ENCODE data around the gene NQO2.

The NQO2 gene, protein sequence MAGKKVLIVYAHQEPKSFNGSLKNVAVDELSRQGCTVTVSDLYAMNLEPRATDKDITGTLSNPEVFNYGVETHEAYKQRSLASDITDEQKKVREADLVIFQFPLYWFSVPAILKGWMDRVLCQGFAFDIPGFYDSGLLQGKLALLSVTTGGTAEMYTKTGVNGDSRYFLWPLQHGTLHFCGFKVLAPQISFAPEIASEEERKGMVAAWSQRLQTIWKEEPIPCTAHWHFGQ

DNA sequence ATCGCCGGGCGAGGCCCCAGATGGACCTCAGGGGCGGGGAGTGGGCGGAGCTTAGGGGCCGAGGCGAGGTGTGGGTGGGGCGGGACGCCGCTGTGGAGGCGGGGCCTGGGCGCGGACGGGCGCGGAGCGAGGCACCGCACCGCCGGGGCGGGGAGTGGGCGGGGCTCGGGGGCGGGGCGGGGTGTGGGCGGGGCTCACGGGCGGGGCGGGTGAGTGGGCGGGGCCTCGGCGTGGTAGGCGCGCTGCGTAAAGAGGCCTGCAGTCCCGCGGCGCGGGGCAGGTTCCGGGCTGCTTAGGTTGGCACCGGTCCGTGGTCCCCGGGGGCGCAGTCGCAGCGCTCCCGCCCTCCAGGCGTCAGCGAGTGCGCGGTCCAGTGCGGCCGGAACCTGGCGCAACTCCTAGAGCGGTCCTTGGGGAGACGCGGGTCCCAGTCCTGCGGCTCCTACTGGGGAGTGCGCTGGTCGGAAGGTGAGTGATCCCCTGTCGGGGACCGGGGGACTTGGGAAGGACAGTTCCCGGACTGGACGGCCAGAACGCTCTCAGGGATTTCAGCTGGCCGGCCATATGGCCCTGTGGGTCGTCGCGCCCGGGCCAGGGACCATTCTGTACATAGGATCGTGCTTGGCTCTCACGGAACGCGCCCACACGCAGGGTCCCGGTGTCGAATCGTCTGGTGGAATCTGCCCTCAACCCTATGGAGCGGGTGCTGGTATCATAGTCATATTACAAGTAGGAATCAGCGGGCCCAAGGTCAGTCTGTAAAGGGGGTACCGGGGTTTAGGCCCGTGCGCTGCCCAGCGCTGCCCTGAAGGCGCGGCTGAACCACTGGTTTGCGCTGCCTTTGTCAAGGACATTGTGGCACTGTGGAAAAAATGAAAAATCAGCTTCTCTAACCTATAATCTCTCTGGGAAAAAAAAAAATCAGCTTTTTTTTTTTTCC lies at the start of gene NQO2:
Gene NQO2, plus strand, starts transcription at position 277 of the 940 bp plus-strand sequence. CDS start 6,659 bp downstream, outside the sequence.
- Histone ChIP-seq H3K27ac (ENCODE audit: low read length) (no peak within 1 kb of the TSS), H3K4me3 (ENCODE audit: low read length) (peak within 1 kb of the TSS; percentile 78)
- WGBS (ENCODE audit: insufficient coverage, insufficient read length) = no CpG with 5 or more reads among the region's 87 CpGs

DNA sequence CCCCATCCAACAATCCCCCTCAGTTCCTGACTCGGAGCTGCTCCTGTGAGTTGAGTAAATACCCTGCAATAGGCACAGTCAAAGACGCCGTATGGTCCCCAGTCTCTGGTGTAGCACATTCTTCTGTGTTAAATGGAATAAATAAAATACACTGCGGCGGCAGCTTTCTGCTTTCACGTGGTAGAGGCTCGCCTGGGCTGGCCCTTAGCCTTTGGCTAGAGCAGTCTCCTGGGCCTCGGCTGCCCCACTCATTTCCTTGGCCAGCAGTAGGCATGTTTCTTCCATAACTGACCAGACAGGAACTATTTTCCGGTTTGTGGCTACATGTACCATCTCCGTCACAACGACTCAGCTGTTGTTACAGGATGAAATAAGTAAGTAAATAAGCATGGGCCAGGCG lies 49.0 kb upstream of the NQO2 start:
- no peak overlapping the region for H3K4me3 ChIP-seq (ENCODE audit: low read length)
- H3K9me3 ChIP-seq (ENCODE audit: control insufficient read depth, insufficient read depth, low read length) = no peaks in the 10 kb centered on the region
- no peak for DNase-seq (ENCODE audit: low read depth, low spot score)
- peaks cover 2% of the 10 kb centered on the region; the same call in 1 of the 2 replicates for H3K4me1 ChIP-seq (ENCODE audit: control insufficient read depth, insufficient read depth, low read length)
- WGBS (ENCODE audit: insufficient coverage, insufficient read length) = no CpG with 5 or more reads among the region's 12 CpGs
- peaks cover 5% of the 10 kb centered on the region for H3K36me3 ChIP-seq (ENCODE audit: control insufficient read depth, insufficient read depth, low read length)
- H3K27ac ChIP-seq (ENCODE audit: low read length) = no peak overlapping the region
- H3K27me3 ChIP-seq (ENCODE audit: control insufficient read depth, insufficient read depth, low read length) = no peaks in the 10 kb centered on the region

More for the DNA sequence above, at the start of gene NQO2:
- H3K9me3 ChIP-seq (ENCODE audit: control insufficient read depth, insufficient read depth, low read length) = no peaks in the 10 kb centered on the region
- 0 out of 2 replicates have a peak, but pooled peaks cover 2% of the 10 kb centered on the region for H3K4me1 ChIP-seq (ENCODE audit: control insufficient read depth, insufficient read depth, low read length)
- H3K27me3 ChIP-seq (ENCODE audit: control insufficient read depth, insufficient read depth, low read length) = no peaks in the 10 kb centered on the region
- no peaks in the 10 kb centered on the region for H3K36me3 ChIP-seq (ENCODE audit: control insufficient read depth, insufficient read depth, low read length)
- peak; percentile 64 for DNase-seq (ENCODE audit: low read depth, low spot score)

DNA sequence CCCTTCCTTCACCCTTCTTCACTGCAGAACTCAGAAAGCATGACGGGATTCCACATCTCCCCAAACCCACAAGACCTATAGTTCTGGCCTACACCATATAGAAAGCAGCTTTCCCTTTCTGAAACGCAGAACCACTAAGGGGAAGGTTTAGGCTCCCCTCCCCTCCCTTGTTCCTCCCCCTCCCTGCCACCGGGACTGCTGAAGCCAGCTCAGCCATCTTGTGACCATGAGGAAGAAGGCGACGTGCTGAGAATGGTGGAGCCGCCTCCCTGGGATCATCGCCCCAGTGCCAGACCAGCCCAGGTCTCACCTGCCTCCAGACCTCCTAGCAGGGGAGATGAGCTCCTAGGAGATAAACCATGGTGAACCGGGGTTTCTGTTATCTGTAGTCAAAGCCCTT lies 48.0 kb upstream of the NQO2 start:
- WGBS (ENCODE audit: insufficient coverage, insufficient read length) = no CpG with 5 or more reads among the region's 8 CpGs
- no peak overlapping the region for H3K27ac ChIP-seq (ENCODE audit: low read length)
- H3K9me3 ChIP-seq (ENCODE audit: control insufficient read depth, insufficient read depth, low read length) = no peaks in the 10 kb centered on the region
- no peaks in the 10 kb centered on the region for H3K27me3 ChIP-seq (ENCODE audit: control insufficient read depth, insufficient read depth, low read length)
- H3K4me3 ChIP-seq (ENCODE audit: low read length) = no peak overlapping the region
- DNase-seq (ENCODE audit: low read depth, low spot score) = no peak
- peaks cover 5% of the 10 kb centered on the region for H3K36me3 ChIP-seq (ENCODE audit: control insufficient read depth, insufficient read depth, low read length)
- H3K4me1 ChIP-seq (ENCODE audit: control insufficient read depth, insufficient read depth, low read length) = peaks cover 2% of the 10 kb centered on the region; the same call in 1 of the 2 replicates

DNA sequence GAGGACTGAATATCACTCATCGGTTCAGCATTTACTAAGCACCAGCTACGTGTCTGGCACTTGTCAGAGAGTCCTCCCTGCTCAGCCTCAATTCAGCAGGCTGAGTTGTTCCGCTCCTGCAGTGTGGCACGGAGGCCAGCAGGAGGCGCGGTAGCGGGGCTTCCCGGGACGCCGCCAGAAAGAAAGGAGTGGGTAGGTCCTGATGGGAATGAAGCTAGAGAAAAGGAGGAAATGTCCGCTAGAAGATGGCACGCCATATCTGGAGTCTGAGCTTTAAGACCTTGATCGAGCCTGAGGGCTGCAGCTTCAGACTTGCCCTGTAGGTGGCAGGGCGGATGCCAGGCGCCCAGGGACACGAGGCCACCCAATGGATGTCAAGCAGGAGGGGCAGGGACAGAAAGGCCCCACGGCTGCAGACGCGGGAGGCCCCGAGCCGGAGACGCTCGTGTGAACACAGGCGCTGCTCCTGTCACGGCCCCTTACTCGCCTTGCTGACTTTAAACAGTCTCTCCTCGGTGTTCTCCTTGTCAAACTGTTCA lies 47.1 kb upstream of the NQO2 start:
- DNase-seq (ENCODE audit: low read depth, low spot score) = peak; percentile 84
- peaks cover 2% of the 10 kb centered on the region; the same call in 1 of the 2 replicates for H3K4me1 ChIP-seq (ENCODE audit: control insufficient read depth, insufficient read depth, low read length)
- no peak overlapping the region for H3K27ac ChIP-seq (ENCODE audit: low read length)
- no peaks in the 10 kb centered on the region for H3K9me3 ChIP-seq (ENCODE audit: control insufficient read depth, insufficient read depth, low read length)
- peaks cover 5% of the 10 kb centered on the region for H3K36me3 ChIP-seq (ENCODE audit: control insufficient read depth, insufficient read depth, low read length)
- WGBS (ENCODE audit: insufficient coverage, insufficient read length) = no CpG with 5 or more reads among the region's 27 CpGs
- no peaks in the 10 kb centered on the region for H3K27me3 ChIP-seq (ENCODE audit: control insufficient read depth, insufficient read depth, low read length)
- no peak overlapping the region for H3K4me3 ChIP-seq (ENCODE audit: low read length)

DNA sequence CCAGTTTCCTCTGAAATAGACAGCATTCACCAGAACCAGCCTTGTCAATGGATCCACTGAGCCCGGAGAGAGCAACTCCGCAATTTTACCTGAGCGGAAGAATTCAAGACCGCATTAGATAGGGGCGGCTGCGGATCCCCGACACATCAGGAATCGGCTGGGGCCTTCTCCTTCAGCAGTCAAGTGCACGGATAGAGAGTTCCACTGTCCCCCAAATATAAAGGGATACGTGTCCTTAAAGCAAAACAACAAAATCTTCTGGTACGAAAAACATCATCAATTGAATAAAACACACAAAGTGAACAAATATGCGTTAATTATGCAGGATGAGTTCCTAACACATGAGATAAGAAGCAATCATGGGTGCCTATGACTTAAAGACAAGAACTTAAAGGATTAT lies 46.6 kb upstream of the NQO2 start:
- no peaks in the 10 kb centered on the region for H3K27me3 ChIP-seq (ENCODE audit: control insufficient read depth, insufficient read depth, low read length)
- no CpG with 5 or more reads among the region's 12 CpGs for WGBS (ENCODE audit: insufficient coverage, insufficient read length)
- DNase-seq (ENCODE audit: low read depth, low spot score) = no peak
- no peak overlapping the region for H3K27ac ChIP-seq (ENCODE audit: low read length)
- peaks cover 5% of the 10 kb centered on the region for H3K36me3 ChIP-seq (ENCODE audit: control insufficient read depth, insufficient read depth, low read length)
- no peaks in the 10 kb centered on the region for H3K9me3 ChIP-seq (ENCODE audit: control insufficient read depth, insufficient read depth, low read length)
- H3K4me1 ChIP-seq (ENCODE audit: control insufficient read depth, insufficient read depth, low read length) = peaks cover 2% of the 10 kb centered on the region; the same call in 1 of the 2 replicates
- no peak overlapping the region for H3K4me3 ChIP-seq (ENCODE audit: low read length)

DNA sequence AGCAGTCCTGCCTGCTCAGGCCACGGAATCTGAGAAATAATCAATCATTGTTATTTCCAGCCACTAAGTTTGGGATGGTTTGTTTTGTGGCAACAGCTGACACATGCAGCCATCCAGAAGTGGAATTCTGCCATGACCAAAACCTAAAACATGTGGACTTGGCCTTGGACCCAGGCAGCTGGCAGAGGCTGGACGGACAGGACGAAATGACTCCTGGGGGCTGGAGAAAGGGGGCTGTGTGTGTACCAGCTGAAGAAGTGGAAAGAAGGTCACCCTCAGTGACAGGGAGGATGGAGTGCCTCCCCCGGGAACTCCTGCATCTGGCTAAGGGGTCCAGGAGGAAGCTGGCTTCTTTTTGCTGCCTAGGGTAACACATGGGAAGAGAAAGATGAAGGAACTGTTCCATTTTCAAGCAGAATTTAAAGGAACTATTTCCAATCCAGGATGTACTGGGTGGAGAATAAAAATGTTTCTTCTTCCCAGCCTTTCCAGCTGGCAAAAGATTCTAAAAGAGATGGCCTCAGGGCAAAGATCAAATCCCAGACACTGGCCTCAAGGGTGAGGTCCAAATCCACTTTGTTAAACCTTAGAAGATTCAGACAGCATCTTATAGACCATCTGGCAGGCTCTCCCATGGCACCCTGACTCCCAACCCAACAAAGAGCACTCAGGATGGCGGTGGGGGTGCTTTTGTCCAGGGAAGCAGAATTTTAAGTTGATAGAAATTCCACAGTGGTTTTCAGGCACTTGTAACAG lies 42.6 kb upstream of the NQO2 start:
- WGBS (ENCODE audit: insufficient coverage, insufficient read length) = no CpG with 5 or more reads among the region's 5 CpGs
- no peaks in the 10 kb centered on the region for H3K9me3 ChIP-seq (ENCODE audit: control insufficient read depth, insufficient read depth, low read length)
- no peaks in the 10 kb centered on the region for H3K36me3 ChIP-seq (ENCODE audit: control insufficient read depth, insufficient read depth, low read length)
- no peaks in the 10 kb centered on the region for H3K27me3 ChIP-seq (ENCODE audit: control insufficient read depth, insufficient read depth, low read length)
- no peak overlapping the region for H3K4me3 ChIP-seq (ENCODE audit: low read length)
- no peak for DNase-seq (ENCODE audit: low read depth, low spot score)
- no peak overlapping the region for H3K27ac ChIP-seq (ENCODE audit: low read length)
- H3K4me1 ChIP-seq (ENCODE audit: control insufficient read depth, insufficient read depth, low read length) = peaks cover 5% of the 10 kb centered on the region; the same call in 1 of the 2 replicates

DNA sequence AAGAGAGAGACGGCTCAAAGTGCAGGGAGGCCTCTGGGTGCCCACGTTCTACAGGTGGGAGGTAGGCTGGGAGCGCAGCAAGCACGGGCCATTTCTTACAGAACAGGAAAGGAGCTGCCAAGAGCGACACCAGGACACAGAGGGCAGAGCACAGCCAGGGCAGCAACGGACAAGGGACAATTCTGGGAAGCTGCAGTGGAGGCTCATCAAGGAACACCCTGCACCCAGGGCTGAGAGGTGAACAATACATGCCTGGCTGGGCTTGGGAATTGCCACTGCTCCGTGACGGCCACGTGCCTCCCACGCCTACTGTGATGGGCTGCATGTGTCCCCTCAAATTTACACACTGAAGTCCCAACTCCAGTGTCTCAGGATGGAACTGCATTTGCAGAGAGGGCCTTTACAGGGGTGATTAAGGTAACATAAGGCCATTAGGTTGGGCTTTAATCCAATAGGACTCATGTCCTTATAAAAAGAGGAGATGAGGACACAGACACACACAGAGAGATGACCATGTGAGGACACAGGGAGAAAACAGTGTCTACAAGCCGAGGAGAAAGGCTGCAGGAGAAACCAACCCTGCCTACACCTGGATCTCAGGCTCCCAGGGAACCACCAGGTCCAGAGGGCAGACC lies 41.9 kb upstream of the NQO2 start:
- no peak overlapping the region for H3K4me3 ChIP-seq (ENCODE audit: low read length)
- DNase-seq (ENCODE audit: low read depth, low spot score) = no peak
- WGBS (ENCODE audit: insufficient coverage, insufficient read length) = no CpG with 5 or more reads among the region's 11 CpGs
- H3K4me1 ChIP-seq (ENCODE audit: control insufficient read depth, insufficient read depth, low read length) = peaks cover 5% of the 10 kb centered on the region; the same call in 1 of the 2 replicates
- no peaks in the 10 kb centered on the region for H3K9me3 ChIP-seq (ENCODE audit: control insufficient read depth, insufficient read depth, low read length)
- no peaks in the 10 kb centered on the region for H3K36me3 ChIP-seq (ENCODE audit: control insufficient read depth, insufficient read depth, low read length)
- no peaks in the 10 kb centered on the region for H3K27me3 ChIP-seq (ENCODE audit: control insufficient read depth, insufficient read depth, low read length)
- no peak overlapping the region for H3K27ac ChIP-seq (ENCODE audit: low read length)

DNA sequence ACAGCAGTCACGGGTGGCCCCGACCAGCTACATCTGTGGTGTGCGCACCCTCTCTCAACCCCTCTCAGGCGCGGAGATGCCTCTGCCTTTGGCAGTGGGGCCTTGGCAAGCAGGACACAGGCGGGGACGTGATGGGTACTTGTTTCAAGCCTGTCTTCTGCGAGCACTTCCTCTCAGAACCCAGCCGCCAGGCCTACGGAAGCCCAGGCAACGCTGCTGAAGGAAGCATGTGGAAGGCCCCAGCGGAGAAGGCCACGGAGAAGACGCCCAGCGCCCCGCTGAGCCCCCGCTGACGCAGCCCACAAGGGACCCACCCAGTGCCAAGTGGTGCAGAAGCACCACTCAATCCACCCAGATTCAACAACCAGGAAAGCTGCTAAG lies 41.4 kb upstream of the NQO2 start:
- Histone ChIP-seq H3K27me3 (ENCODE audit: control insufficient read depth, insufficient read depth, low read length) (no peaks in the 10 kb centered on the region), H3K27ac (ENCODE audit: low read length) (no peak overlapping the region), H3K9me3 (ENCODE audit: control insufficient read depth, insufficient read depth, low read length) (no peaks in the 10 kb centered on the region), H3K36me3 (ENCODE audit: control insufficient read depth, insufficient read depth, low read length) (no peaks in the 10 kb centered on the region), H3K4me3 (ENCODE audit: low read length) (no peak overlapping the region), H3K4me1 (ENCODE audit: control insufficient read depth, insufficient read depth, low read length) (peaks cover 5% of the 10 kb centered on the region; the same call in 1 of the 2 replicates)
- WGBS (ENCODE audit: insufficient coverage, insufficient read length) = no CpG with 5 or more reads among the region's 18 CpGs
- DNase-seq (ENCODE audit: low read depth, low spot score) = no peak

DNA sequence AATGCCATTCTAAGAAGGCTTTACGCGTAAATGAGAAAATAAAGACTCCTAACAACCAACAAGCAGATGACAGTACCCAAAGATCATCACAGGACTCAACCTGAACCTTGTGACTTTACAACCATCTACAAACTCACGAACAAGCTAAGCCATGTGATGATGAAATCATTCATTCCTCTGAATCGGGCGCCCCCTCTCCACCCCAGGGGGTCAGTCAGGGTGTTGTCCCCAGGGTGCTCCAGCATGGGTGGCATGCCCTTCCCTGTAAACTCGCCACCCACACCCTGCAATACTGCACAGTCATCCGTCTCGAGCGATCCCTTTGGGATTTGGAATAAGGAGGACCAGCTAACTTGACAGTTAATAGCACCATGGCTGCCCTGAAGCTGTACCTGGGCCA lies 40.9 kb upstream of the NQO2 start:
- Histone ChIP-seq H3K9me3 (ENCODE audit: control insufficient read depth, insufficient read depth, low read length) (no peaks in the 10 kb centered on the region), H3K27me3 (ENCODE audit: control insufficient read depth, insufficient read depth, low read length) (no peaks in the 10 kb centered on the region), H3K36me3 (ENCODE audit: control insufficient read depth, insufficient read depth, low read length) (no peaks in the 10 kb centered on the region), H3K27ac (ENCODE audit: low read length) (no peak overlapping the region), H3K4me1 (ENCODE audit: control insufficient read depth, insufficient read depth, low read length) (peaks cover 7% of the 10 kb centered on the region; the same call in 1 of the 2 replicates), H3K4me3 (ENCODE audit: low read length) (no peak overlapping the region)
- WGBS (ENCODE audit: insufficient coverage, insufficient read length) = no CpG with 5 or more reads among the region's 9 CpGs
- DNase-seq (ENCODE audit: low read depth, low spot score) = no peak

Data from iPS DF 6.9 (cell line).